HFF-Myc (cell line): ENCODE results near the gene ITPKB.
A peak's percentile ranks its signal among the peaks of the same experiment; 100 is the strongest.

Experiments used
- DNase-seq: peaks from one replicate; pipeline ENCODE4 v3.0.0-alpha.2; 2011; ENCODE audit warnings: low read depth; ENCODE audit errors: extremely low read depth
- H3K4me3 ChIP-seq: replicated peaks from 2 replicates; pipeline ENCODE4 v1.5.1; 2011; ENCODE audit warnings: low read depth, mild to moderate bottlenecking, control low read depth, low read length
- TF ChIP-seq, protein P1 (sequence below): IDR thresholded peaks from 2 replicates; pipeline ENCODE4 v1.5.1; 2012; ENCODE audit warnings: mild to moderate bottlenecking, low read depth, low read length, control low read depth; ENCODE audit errors: missing control alignments

The ITPKB gene

DNA sequence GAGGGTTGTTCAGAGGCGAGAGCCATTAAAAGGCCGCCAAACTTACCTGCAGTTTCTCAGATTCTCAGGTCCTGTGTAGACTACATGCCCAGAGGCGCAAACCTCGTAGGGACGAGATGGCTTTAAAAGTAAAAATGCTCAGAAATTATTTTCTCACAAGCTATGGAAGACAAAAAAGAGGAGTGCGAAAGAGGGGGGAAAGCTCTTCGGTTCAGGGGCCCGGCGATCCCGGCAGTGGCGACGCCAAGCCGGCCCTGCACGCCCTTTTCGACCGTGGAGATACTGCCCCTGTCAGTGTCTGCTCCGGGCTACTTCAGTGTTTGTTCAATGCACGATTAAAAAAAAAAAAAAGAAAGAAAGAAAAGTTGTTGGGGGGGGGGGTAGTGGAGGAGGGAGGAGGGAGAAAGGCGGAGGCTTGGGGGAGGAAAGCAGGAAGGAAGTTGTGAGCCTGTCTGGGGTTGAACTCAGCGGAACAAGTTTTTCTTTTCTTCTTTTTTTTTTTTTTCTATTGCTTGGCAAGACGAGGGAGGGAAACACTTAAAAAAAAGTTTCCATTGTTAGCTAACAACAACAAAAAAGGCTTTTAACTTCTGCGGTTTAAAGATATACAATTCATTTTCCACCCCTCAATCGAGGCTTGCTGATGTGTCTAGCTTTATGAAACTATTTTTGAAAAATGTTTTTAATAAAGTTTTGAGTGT lies at the start of gene ITPKB:
TSS of gene ITPKB (minus strand) at position 288 of the 701 bp plus-strand sequence. CDS start 1,824 bp downstream, outside the sequence.
- peak; percentile 52 for DNase-seq
- peak within 1 kb of the TSS; percentile 77 for H3K4me3 ChIP-seq
- TF ChIP-seq, protein P1, sequence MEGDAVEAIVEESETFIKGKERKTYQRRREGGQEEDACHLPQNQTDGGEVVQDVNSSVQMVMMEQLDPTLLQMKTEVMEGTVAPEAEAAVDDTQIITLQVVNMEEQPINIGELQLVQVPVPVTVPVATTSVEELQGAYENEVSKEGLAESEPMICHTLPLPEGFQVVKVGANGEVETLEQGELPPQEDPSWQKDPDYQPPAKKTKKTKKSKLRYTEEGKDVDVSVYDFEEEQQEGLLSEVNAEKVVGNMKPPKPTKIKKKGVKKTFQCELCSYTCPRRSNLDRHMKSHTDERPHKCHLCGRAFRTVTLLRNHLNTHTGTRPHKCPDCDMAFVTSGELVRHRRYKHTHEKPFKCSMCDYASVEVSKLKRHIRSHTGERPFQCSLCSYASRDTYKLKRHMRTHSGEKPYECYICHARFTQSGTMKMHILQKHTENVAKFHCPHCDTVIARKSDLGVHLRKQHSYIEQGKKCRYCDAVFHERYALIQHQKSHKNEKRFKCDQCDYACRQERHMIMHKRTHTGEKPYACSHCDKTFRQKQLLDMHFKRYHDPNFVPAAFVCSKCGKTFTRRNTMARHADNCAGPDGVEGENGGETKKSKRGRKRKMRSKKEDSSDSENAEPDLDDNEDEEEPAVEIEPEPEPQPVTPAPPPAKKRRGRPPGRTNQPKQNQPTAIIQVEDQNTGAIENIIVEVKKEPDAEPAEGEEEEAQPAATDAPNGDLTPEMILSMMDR: no peak

DNA sequence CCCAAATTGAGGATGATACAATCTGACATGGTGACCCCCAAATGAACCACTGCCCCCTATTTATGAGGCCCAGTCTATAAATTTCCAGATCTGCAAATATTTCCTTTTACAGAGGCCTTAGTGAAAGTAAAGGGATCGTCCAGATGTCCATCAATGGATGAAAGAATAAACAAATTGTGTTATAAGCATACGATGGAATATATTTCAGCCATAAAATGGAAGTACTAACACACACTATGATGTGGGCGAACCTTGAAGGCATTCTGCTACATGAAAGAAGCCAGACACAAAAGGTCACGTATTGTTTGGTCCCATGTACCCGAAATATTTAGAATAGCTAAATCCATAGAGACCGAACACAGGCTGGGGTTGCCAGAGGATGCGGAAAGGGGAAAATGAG lies 48.6 kb upstream of the ITPKB start:
- no peak overlapping the region for H3K4me3 ChIP-seq
- TF ChIP-seq, protein P1: no peak
- DNase-seq: no peak

DNA sequence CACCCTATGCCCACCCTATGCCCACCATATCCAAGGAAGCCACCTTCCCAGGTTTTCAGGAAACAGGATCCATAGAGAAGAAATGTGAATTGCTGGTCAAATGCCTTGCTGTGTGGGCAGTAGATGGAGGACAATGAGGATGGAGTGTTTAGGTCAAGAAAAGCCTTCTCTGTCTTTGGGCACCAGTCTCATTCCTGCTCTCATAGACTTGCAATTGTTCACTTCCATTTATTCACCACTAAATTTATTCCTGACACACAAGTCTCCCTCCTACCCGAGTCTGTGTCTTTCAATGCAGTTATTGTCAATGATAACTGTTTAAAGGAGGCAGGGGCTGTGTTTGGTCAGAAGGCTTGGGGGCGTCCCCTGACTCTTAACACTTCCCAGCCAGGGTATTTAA lies 48.0 kb upstream of the ITPKB start:
- no peak overlapping the region for H3K4me3 ChIP-seq
- DNase-seq: no peak
- TF ChIP-seq, protein P1: no peak

DNA sequence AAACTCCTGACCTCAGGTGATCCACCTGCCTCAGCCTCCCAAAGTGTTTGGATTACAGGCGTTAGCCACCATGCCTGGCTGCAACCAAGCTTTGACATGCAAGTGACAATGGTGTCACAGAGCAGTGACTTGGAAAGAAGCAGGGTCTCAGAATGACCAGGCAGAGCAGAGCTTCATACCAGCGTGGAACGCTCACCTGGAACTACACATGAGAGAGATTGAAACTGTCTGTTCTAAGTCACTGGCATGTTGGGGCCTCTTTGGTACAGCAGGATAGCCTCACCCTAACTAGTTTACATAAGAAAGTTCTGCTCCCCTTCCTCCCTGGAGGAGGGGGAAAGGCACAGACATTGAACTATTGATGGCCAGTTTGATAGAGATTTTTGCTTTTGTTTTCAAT lies 47.5 kb upstream of the ITPKB start:
- no peak for DNase-seq
- TF ChIP-seq, protein P1: no peak
- no peak overlapping the region for H3K4me3 ChIP-seq

DNA sequence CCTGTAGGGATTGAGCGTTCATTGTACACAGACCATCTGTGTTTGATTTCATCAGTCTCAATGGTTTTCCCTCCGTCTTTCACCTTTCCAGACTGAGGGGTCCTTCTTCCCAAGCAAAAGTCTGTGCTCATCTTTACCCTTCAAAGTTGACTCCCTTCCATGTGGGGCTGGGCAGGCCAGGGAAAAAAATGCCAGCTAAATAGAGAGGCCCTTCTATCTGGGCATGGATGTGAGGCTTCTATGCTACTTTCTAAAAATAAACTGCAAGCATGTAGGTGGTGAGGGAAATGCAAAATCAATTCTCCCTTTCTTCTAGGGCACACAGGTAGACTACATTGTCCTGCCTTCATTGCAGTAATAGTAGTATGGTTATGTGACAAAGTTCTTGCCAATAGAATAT lies 46.7 kb upstream of the ITPKB start:
- TF ChIP-seq, protein P1: no peak
- no peak overlapping the region for H3K4me3 ChIP-seq
- DNase-seq: no peak

DNA sequence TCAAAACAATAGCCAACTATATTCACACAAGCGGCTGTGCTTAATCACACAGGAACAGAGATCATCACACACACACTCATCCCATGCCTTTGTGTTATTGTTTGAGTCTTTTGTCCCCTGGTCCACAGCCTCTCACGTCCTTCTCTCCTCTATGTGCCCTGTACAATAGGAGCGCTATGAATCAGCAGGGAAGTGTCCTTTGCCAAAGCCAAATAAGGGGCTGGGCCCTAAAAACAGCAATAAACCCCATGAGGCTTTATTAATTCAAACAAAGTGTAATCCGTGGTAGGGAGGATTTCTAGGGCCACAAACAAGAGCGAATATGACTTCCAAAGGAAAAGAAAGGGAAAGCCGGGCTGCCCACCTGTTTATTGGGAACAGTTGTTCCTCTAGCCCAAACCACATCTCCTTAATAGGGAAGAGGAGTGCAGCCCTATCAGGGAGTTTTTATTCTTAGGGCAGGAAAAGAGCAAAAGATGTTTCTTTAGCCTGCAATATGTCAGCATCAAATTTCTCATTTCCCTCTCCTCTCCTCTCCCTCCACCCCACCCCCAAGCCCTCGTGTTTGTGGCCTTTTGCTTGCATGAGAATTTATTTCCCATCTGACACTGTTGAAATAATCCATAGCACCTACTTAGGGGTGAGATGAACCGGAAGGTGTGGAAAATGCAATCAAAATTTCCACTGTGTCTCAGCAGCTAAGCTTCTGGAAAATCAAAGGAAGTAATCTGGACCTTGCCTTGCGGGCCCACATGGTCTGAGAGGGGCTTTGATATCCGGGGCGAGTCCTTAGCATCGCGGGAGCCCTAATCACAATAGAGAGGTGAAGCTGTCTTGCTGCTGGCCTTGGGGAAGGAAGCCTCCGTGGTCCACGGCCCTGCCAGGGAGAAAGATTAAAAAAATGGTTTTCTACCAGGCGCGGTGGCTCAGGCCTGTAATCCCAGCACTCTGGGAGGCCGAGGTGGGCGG lies 45.3 kb upstream of the ITPKB start:
- TF ChIP-seq, protein P1: no peak
- no peak for DNase-seq

More for the DNA sequence above, 45.3 kb upstream of the ITPKB start:
- no peak overlapping the region for H3K4me3 ChIP-seq
